ENCODE data around the gene GNLY. TPM values are rescaled to one million over a fixed set of nuclear protein-coding genes. Genes with fewer than 3 reads are reported as not detected.
"Not testable (repeated sequence)": the region's sequence is repeated elsewhere in the genome, so short reads cannot be mapped to it uniquely, and the experiment has no call there.

GNLY gene
- total and polyA plus RNA-seq, 2 donors from 2014 or later: 5.5 to 8.1 TPM

DNA sequence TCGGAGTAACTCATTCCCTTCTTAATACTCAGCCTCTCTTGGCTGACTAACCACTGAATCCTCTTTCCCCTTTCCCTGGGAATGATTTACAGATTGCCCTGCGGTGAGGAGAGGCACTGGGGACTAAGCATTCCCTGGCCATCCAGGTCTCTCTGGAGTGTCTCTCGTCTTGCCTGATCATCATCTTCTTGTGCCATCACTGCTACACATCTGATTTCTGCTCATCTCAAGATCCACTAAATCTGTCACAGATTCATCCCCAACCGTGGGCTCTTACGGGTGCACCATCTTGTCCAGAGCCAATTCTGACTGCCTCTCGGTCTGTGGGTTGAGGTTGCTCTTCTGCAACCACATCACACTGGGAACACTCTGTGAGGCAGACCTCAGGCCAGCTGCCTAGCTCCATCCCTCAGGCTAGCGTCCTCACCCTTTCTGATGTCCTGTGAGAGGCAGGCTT lies 38.2 kb upstream of the GNLY start:
- Histone ChIP-seq H3K9ac (ENCODE audit: low read length in 3 of 3) (no peak overlapping the region), H3K4me3 (ENCODE audit: low read length in 3 of 3) (no peak overlapping the region), H3K4me1 (ENCODE audit: control insufficient read depth in 2 of 3, insufficient read depth in 2 of 3, low read depth in 1 of 3, low read length in 3 of 3) (peaks cover 0 to 12% (median 0%) of the 10 kb centered on the region in 3 donors), H3K9me3 (ENCODE audit: control insufficient read depth in 2 of 3, insufficient read depth in 1 of 3, low read length in 3 of 3) (no peaks in the 10 kb centered on the region), H3K27me3 (ENCODE audit: control insufficient read depth, insufficient read depth, low read length) (no peaks in the 10 kb centered on the region), H3K27ac (ENCODE audit: low read depth in 2 of 2, low read length in 2 of 2) (no peak overlapping the region), H3K36me3 (ENCODE audit: control insufficient read depth in 2 of 3, insufficient read depth in 3 of 3, low read length in 3 of 3) (peaks cover 0 to 2% (median 0%) of the 10 kb centered on the region in 3 donors)
- intact Hi-C loops (cut with DNase I): no loop called here
- DNase-seq (peak in 1 of 5 donors; percentile 38), FAIRE-seq (no peak)
- TF ChIP-seq, protein P1, sequence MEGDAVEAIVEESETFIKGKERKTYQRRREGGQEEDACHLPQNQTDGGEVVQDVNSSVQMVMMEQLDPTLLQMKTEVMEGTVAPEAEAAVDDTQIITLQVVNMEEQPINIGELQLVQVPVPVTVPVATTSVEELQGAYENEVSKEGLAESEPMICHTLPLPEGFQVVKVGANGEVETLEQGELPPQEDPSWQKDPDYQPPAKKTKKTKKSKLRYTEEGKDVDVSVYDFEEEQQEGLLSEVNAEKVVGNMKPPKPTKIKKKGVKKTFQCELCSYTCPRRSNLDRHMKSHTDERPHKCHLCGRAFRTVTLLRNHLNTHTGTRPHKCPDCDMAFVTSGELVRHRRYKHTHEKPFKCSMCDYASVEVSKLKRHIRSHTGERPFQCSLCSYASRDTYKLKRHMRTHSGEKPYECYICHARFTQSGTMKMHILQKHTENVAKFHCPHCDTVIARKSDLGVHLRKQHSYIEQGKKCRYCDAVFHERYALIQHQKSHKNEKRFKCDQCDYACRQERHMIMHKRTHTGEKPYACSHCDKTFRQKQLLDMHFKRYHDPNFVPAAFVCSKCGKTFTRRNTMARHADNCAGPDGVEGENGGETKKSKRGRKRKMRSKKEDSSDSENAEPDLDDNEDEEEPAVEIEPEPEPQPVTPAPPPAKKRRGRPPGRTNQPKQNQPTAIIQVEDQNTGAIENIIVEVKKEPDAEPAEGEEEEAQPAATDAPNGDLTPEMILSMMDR (IDR thresholded peaks at IDR 0.05; ENCODE audit: borderline replicate concordance, extremely low read depth, insufficient read depth): peak; percentile 1

DNA sequence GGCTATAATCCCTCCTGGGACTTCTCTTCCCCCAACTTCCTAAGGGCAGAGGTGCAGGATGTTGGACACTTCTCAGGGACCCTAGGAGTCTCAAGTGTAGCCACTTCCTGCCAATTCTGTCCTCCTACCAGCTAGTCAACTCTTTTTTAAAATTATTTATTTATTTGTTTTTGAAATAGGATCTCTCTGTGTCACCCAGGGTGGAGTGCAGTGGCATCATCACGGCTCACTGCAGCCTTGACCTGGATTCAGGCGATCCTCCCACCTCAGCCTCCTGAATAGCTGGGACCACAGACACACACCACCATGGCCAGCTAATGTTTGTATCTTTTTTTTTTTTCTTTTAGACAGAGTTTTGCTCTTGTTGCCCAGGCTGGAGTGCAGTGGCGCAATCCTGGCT lies 37.7 kb upstream of the GNLY start:
- no peak for DNase-seq
- no peaks in the 10 kb centered on the region for H3K9me3 ChIP-seq (ENCODE audit: control insufficient read depth in 2 of 3, insufficient read depth in 1 of 3, low read length in 3 of 3)
- H3K27me3 ChIP-seq (ENCODE audit: control insufficient read depth, insufficient read depth, low read length): no peaks in the 10 kb centered on the region
- FAIRE-seq: no peak
- no peak overlapping the region for H3K27ac ChIP-seq (ENCODE audit: low read depth in 2 of 2, low read length in 2 of 2)
- TF ChIP-seq, protein P1 (IDR thresholded peaks at IDR 0.05; ENCODE audit: borderline replicate concordance, extremely low read depth, insufficient read depth): no peak
- H3K4me3 ChIP-seq (ENCODE audit: low read length in 3 of 3): no peak overlapping the region
- H3K9ac ChIP-seq (ENCODE audit: low read length in 3 of 3): no peak overlapping the region
- intact Hi-C loops (cut with DNase I): no loop called here
- H3K36me3 ChIP-seq (ENCODE audit: control insufficient read depth in 2 of 3, insufficient read depth in 3 of 3, low read length in 3 of 3): peaks cover 0 to 2% (median 0%) of the 10 kb centered on the region in 3 donors
- H3K4me1 ChIP-seq (ENCODE audit: control insufficient read depth in 2 of 3, insufficient read depth in 2 of 3, low read depth in 1 of 3, low read length in 3 of 3): peaks cover 0 to 10% (median 0%) of the 10 kb centered on the region in 3 donors

DNA sequence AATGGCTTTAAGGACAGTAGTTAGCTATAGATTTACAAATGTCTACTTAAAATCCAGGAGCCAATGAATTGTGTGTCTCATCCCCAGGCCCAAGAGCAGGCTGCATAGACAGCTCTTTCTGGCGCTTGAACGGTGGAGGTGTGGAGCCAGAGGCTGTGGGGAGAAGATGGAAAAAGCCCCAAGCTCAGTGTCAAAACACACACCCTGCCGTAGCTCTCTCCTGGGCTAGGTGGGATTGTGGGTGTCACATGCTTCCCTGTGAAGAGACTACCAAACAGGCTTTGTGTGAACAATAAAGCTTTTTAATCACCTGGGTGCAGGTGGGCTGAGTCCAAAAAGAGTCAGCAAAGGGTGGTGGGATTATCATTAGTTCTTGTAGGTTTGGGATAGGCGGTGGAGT lies 36.8 kb upstream of the GNLY start:
- not testable (repeated sequence) for H3K27ac ChIP-seq (ENCODE audit: low read depth in 2 of 2, low read length in 2 of 2); FAIRE-seq; H3K36me3 ChIP-seq (ENCODE audit: control insufficient read depth in 2 of 3, insufficient read depth in 3 of 3, low read length in 3 of 3)

DNA sequence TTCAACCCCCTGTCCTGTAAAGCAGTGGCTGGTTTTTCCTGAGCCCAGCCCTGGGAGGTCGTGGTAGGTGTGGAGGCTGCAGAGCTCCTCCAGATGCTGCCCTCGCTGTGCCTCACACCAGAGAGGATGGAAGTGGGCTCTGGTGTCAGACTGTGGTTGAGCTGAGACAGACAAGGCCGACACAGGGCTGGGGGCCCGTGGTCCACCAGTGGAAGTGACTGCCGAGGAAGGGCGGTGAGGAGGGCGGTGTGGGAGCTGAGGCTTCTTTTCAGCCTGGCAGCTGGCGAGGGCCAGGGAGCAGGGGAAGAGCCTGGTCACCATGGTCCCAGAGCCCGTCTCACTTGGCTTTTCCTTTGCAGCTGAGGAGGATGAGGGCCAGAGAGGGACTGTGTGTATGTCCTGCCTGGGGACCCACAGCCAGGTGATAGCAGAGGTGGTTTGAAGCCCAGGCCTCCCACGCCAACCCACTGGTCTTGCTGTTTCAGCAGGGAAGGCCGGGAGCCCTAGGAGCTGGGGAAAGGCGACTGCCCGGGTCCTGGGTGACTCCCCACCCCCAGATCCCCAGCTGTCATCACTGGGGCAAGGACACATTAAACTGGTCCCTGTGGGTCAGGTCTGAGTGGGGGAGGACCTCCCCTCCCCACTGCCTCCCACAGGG lies 34.7 kb upstream of the GNLY start:
- DNase-seq (no peak), FAIRE-seq (no peak)
- peaks cover 0 to 4% (median 0%) of the 10 kb centered on the region in 3 donors for H3K4me1 ChIP-seq (ENCODE audit: control insufficient read depth in 2 of 3, insufficient read depth in 2 of 3, low read depth in 1 of 3, low read length in 3 of 3)
- no peak overlapping the region for H3K9ac ChIP-seq (ENCODE audit: low read length in 3 of 3)
- H3K9me3 ChIP-seq (ENCODE audit: control insufficient read depth in 2 of 3, insufficient read depth in 1 of 3, low read length in 3 of 3): no peaks in the 10 kb centered on the region
- TF ChIP-seq, protein P1 (IDR thresholded peaks at IDR 0.05; ENCODE audit: borderline replicate concordance, extremely low read depth, insufficient read depth): no peak
- H3K36me3 ChIP-seq (ENCODE audit: control insufficient read depth in 2 of 3, insufficient read depth in 3 of 3, low read length in 3 of 3): no peaks in the 10 kb centered on the region
- intact Hi-C loops (cut with DNase I): no loop called here
- H3K27me3 ChIP-seq (ENCODE audit: control insufficient read depth, insufficient read depth, low read length): no peaks in the 10 kb centered on the region
- H3K27ac ChIP-seq (ENCODE audit: low read depth in 2 of 2, low read length in 2 of 2): no peak overlapping the region
- no peak overlapping the region for H3K4me3 ChIP-seq (ENCODE audit: low read length in 3 of 3)

More for the DNA sequence above, 36.8 kb upstream of the GNLY start:
- H3K4me3 ChIP-seq (ENCODE audit: low read length in 3 of 3); DNase-seq; H3K9me3 ChIP-seq (ENCODE audit: control insufficient read depth in 2 of 3, insufficient read depth in 1 of 3, low read length in 3 of 3); H3K4me1 ChIP-seq (ENCODE audit: control insufficient read depth in 2 of 3, insufficient read depth in 2 of 3, low read depth in 1 of 3, low read length in 3 of 3); H3K9ac ChIP-seq (ENCODE audit: low read length in 3 of 3); intact Hi-C loops (cut with DNase I); H3K27me3 ChIP-seq (ENCODE audit: control insufficient read depth, insufficient read depth, low read length): not testable (repeated sequence)

DNA sequence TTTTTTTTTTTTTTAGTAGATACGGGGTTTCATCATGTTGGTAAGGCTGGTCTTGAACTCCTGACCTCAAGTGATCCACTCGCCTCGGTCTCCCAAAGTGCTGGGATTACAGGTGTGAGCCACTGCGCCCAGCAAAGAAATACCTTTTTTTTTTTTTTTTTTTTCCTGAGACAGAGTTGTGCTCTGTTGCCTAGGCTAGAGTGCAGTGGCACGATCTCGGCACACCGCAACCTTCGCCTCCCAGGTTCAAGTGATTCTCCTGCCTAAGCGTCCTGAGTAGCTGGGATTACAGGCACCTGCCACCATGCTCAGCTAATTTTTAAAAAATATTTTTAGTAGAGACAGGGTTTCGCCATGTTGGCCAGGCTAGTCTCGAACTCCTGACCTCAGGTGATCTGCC lies 33.9 kb upstream of the GNLY start:
- H3K27me3 ChIP-seq (ENCODE audit: control insufficient read depth, insufficient read depth, low read length); H3K4me3 ChIP-seq (ENCODE audit: low read length in 3 of 3); intact Hi-C loops (cut with DNase I); DNase-seq; H3K36me3 ChIP-seq (ENCODE audit: control insufficient read depth in 2 of 3, insufficient read depth in 3 of 3, low read length in 3 of 3); H3K4me1 ChIP-seq (ENCODE audit: control insufficient read depth in 2 of 3, insufficient read depth in 2 of 3, low read depth in 1 of 3, low read length in 3 of 3); H3K9ac ChIP-seq (ENCODE audit: low read length in 3 of 3); FAIRE-seq; H3K27ac ChIP-seq (ENCODE audit: low read depth in 2 of 2, low read length in 2 of 2); H3K9me3 ChIP-seq (ENCODE audit: control insufficient read depth in 2 of 3, insufficient read depth in 1 of 3, low read length in 3 of 3): not testable (repeated sequence)

All from kidney (tissue), 14 donors.